ENCODE measurements around the gene IGSF21.

IGSF21 gene

DNA sequence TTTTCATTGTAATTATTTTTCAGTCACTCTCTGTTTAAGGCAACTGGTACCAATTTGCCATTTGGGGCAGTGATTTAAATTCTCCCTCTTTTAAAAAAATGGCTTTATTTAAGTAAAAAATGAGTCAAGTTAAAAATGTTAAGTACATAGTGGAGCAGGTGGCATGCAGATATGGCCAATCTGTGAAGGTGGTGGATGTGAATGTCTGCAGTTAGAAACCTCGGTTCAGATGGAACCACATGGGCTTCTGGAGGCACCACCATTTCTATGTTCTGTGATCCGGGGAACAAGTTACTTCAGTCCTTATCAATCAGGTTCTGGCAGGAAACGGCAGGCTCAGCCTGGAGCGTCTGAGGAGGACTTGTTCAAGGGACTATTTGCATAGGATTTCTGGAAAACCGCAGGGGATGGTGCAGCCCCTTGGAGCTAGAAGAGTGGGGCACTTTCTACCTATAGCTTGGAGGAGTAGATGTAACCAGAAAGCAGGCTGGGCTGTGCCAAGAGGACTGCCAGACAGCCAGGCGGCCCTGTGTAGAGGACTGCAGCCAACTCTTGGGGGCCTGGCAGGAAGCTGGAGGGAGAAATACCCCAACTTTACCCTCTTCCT is 12.3 kb downstream of the IGSF21 start:
- no peak for DNase-seq (ENCODE audit: low spot score)

DNA sequence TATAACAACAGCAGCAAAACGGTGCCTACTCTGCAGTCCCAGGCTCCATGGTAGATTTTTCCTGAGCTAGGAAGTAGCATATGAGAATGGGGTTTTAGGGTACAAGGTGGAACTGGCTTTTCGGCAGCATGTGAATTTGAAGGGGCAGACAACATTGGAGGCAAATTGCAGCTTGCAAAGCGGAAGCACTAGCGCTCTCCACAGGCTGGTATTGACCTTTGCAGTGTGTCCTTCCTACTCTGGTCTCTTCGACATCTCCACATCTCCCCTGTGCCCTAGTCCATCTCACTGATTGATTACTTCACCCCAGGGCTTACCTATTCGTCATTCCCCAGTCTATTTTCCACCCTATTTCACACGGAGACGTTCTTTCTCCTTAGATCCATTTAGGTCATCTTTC is 13.0 kb downstream of the IGSF21 start:
- DNase-seq (ENCODE audit: low spot score), result no peak

DNA sequence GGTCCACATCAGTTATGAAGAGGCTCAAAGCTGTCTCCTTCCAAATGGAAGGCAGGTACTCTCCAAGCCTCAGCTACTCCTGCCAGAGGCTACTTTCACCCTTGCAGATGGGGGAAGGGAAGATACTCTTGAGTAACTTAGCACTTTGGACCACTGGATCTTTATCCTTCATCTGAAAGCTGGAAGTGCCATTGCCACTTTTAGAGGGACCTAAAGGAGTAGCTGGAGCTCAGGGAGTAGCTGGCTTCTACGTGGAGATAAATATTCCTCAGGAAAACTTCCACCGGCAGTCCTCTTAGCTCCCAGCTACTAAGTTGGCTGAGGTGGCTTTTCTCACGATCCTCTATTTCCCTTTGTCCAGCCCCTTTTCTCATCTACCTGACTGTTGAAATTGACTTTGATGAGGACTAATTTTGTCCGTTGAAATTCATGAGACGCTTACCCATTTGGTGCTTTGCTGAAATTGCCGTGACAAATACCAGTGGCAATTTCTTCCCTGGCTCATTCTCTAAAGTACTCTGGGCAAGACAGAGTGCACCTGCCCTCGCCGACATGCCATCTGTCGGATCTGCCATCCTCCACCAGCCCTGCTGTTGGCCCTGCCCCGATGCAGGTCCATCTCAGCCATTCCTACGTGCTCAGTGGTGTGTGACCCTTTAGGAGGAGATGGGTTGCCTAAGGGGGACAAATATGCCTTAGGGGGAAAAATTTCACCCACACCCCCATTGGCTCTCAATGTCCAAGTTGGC is 13.6 kb downstream of the IGSF21 start:
- no peak for DNase-seq (ENCODE audit: low spot score)

DNA sequence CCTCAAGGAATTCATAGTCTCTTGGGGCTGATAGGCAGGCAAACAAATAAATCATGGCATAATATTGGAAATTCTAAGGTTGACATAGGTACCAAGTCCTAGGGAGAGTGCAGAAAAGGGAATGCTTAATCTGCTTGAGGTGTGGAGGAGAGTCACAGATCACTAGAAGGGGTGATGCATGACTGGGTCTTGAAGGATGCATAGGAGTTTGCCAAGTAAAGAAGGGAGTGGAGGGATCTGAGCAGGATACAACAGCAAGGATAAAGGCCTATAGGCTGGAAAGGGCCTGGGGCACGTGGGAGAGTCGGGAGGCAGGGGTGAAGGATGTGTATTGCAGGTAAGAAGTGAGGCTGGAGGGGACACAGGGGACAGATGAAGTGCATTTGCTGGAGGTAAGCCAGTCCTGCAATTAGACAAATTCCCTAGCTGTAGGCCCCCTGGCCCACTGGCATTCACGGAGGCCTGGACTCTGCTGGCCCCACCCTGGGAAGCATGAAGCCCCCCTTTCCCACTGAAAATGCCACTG is 15.9 kb downstream of the IGSF21 start:
- DNase-seq (ENCODE audit: low spot score), result no peak

DNA sequence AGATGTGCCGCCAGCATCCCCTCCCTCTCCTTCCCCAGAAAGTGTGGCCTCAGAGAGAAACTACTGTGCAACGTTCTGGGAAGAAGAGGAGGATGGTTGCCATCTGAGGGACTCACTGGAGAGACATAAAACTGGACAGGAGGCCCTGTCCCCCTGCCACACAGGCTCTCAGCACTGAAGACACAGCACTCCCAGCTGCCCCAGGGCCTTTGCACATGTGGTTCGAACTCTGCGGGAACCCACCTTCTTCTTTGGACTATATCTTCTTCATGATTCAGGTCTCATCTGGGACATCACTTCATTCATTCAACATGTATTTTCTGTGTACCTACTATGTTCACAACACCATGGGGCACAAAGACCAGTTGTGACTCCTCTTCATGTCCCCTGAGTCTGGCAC is 17.4 kb downstream of the IGSF21 start:
- DNase-seq (ENCODE audit: low spot score), result no peak

DNA sequence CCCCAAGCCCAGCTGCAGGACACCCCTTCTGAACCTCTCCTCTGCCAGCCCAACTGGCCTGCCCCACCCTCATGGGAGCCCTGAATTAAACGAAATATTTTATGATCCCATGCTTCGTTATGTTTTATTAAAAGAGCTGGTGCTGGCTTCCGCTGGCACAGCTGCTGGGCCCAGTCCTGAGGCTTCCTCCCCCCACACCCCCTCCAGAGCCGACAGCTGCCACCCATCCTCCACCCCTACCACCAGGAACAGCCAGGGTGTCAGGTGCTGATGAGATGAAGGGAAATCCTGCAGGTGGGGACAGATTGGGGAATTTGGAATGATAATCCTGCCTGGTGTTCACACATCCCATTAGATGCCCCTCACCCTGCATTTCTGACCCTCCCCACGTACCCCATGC is 19.0 kb downstream of the IGSF21 start:
- no peak for DNase-seq (ENCODE audit: low spot score)

DNA sequence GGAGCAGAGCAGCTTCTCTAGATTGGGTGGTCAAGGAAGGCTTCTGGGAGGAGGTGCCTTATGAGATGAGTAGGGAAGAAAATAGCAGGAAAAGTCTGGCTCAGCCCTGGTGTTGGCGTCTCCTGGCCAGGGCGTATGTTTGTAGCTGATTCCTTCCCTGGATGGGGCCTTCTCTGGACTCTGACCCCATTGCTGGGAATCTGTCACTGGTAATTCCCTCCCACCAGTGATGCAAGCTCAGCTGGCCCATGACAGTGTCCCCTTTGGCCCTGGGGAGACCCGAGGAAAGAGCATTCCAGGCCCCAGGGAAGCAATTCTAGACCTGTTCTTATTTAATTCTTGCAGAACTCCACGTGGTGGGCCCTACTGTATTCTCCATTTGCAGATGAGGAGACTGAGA is 20.7 kb downstream of the IGSF21 start:
- DNase-seq (ENCODE audit: low spot score), result no peak

DNA sequence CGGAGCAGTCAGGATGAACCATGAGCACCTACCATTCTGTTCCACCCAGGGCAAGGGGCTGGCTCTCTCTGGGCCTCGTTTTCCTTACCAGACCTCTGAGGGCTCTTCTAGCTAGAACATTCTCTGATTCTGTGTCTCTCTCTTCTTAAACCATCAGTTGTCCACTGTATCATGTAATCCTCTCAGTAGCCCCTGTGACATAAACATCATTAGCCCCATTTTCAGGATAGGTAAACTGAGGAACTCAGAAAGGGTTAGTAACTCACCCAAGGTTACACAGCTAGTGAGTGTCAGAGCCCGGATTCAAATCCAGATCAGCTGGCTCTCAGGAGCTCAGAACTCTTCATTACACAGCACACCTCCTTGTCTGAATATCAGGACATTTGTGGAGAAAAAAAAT is 22.8 kb downstream of the IGSF21 start:
- no peak for DNase-seq (ENCODE audit: low spot score)

DNA sequence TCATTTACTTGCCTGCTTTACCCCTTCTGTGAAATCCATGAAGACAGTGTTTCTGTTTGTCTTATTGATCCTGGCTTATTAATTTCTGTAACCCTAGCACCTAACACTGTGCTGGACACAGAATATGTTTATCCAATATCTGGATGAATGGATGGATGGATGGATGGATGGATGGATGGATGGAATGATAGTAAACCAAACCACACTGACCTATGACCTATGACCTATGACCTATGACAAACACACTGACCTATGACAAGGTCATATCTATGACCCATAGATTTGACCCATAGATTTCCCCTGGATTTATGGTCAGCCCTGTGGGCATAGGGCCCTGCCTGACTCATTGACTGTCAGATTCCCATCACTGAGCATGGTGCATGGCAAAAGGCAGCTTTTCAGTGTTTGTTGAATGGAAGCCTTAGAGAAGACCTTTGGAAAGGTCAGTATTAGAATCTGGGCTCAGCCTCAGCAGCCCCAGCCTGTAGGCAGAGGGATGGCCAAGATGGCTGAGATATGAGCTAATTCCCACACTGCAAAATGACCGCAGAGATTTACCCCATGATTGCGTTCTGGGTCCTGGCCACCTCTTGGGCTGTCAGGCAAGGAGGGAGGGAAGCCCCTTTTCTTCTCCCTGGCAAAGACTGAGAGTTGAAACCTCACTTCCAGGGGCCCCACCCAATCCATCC is 24.6 kb downstream of the IGSF21 start:
- DNase-seq (ENCODE audit: low spot score), result no peak

DNA sequence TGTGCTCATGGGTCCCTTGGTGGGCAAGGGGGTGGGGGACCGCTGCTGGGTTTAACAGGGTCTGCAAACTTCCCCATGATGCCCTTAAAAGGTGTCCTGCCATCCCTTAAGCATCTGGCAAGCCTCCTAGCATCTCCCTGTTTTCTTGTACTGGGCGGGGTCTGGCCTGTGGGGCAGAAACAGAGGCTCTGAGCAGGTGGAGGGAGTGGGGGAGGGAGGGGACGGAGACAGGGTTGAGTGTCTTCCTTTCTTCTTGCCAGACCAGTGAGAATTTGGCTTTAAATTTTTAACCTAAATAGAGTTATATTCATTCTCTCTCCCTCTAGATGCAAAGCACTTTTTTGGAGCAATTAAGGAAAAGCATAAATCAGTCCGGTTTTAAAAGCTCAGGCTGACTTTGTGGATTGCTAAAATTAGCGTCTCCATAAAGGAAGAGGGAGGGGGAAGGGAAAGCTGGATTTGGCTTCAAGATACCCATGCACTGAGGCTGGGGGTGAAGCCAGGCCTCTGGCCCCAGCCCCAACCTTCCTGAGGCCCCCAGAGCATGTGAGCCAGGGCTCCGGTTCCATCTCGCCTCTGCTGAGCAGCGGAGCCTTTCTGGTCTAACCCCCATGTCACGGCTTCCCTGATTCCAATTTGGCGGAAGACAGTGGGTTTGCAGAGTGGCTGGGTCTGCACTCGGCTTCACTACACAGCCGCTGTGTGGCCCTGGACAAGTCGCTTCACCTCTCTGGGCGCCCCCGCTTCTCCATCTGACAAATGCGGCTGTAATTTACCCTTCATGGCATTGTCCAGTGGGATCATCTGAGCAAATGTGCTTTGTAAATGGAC is 25.3 kb downstream of the IGSF21 start:
- no peak for DNase-seq (ENCODE audit: low spot score)

DNA sequence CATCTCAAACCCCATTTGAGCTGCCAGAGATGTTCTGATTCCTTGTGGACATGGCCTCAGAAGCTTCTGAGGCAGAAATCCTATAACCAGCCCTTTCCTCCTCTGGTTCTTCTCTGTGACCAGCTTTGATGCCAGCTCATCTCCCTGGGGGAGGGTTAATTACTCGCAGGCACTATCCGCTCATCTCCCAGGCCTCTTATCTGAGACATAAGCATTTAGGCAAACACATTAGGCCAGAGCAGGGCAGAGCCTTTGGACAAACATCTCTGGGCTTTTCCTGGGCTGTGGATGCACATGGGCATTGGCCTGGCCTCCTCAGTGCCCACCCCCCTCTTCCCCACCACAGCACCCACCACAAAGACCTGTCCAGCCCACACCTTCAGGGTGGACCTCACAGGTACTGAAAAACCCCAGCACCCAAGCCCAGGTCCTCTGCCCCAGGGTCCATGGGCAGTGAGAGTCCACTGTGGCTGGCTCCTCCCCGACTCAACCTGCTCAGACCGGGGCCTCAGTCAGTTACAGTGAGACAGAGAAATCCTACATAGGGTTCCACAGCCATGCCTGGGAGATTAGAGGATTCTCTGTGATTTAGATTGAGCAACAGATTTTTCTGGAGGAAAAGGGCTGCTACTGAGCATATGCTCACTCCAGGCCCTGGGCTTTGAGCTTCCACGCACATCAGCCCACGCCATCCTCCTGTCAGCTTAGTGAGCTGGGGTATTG is 26.9 kb downstream of the IGSF21 start:
- DNase-seq (ENCODE audit: low spot score), result no peak

DNA sequence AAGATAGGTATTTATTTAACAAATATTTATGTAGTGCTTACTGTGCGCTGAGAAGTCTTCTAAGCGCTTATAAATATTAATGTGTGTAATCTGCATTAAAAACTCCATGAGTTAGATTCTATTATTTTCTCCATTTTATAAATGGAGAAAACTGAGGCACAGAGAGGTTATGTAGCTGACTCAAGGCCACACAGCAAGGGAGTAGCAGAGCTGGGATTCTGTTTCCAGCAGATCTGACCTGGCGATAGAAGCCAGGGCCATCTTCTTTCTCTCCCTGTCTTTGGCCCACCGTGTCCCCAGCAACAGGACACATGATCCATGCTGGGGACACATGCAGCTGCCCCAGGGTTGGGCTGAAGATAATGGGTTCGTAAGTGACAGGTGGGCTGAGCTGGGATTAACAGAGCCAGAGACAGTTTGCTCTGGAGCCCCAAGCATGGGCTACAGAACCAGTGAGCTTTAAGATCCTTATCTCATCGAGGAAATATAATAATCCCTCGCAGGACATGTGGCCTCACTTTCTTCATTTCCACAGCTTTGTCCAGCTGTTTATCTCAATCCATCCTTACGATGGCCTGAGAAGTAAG is 30.3 kb downstream of the IGSF21 start:
- DNase-seq (ENCODE audit: low spot score), result no peak

DNA sequence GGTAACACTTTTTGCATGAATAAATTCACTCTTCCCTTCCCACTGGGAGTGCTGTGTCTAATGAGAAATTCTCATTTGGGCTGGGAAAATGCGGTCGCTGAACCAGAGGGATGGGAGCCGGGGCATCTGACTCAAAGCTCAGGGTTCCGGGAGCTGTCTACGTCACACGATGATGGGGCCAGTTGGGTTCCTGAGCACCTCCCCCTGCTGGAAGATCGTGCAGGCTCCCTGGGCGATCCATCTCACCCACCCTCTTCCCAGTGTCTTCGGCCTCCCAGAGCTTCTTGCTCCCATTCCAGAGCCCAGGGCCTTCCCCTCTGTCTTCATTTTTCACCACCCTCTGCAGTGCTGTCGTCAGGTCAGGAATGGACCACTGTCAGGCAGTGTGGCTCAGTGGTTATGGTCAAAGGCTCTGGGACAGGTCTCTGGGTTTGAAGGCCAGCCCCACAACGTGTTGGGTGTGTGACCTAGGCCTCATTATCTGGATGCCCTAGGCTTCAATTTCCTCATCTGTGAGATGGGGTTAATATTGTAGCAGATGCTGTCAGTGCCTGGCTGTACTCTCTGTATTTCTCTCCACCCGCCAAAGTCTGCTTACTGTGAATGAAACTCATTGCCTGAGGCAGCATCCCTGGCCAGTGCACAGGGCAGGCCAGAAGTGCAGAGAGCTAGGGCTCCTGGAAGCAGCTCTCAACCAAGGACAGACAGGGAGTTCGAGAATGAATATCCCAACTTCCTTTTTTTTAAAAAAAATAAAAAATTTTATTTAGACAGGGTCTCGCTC is 31.8 kb downstream of the IGSF21 start:
- no peak for DNase-seq (ENCODE audit: low spot score)

DNA sequence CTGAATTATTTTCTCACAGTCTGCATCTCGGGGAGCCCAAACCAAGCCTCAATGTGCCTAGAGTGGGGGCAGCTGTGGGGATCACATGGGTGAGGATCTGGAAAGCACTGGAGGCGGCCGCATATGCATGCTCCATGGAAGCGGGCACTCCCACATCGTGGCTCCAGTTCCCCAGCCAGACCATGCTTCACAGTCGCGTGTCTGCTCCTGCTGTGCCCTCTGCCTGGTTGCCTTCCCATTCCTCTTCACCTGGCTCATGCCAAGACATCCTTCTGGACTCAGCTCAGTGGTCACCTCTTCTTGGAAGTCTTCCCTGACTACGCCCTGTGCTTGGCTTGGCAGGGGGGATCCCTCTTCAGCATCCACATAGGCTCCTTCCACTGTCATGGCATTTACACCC is 32.8 kb downstream of the IGSF21 start:
- no peak for DNase-seq (ENCODE audit: low spot score)

DNA sequence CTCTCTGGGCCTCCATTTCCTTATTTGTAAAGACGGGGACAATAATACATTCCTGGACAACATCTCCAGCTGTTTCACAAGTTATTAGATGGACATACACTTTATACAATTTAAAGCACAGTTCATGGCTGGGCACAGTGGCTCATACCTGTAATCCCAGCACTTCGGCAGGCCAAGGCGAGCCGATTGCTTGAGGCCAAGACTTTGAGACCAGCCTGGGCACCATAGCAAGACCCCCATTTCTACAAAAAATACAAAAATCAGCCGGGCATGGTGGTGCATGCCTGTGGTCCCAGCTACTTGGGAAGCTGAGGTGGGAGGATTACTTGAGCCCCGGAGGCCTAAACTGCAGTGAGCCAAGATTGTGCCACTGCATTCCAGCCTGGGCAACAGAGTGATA is 34.1 kb downstream of the IGSF21 start:
- no peak for DNase-seq (ENCODE audit: low spot score)

DNA sequence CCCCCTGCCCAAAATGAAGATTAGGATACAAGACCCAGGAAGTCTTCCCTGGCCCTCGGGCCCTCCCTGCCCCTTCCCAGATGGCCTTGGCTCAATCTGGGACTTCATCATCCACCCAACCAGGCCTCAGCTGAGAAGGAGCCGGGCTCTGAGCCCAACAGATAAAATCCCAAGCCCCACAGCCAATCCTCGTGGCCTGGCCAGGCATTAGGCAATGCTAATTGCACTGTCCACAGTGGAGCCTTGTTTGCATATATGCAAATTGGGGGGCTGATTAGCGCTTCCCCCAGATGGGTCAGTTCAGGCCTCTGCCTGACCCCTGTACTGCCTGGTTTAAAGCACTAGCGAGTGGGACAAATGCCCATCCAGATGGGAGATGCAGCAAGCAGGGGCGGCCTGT is 34.9 kb downstream of the IGSF21 start:
- DNase-seq (ENCODE audit: low spot score), result no peak

DNA sequence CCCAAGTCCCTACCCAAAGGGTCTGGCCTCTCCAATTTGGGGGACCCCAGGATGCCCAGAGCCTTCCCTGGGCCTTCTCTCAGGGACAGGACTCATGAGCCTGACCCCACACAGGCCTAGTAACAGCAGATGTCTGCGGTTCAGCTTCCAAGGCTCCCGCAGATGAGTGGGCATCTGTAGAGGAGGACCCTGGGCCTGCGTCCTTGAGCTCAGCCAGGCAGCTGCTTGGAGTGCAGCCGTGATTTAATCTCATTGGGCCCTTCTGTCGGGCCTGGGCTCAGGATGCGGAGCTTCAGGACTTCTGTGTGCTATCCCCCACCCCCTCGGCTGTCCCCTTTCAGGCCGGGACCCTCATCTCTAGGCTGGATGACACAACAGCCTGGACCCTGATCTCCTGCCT is 35.4 kb downstream of the IGSF21 start:
- no peak for DNase-seq (ENCODE audit: low spot score)

DNA sequence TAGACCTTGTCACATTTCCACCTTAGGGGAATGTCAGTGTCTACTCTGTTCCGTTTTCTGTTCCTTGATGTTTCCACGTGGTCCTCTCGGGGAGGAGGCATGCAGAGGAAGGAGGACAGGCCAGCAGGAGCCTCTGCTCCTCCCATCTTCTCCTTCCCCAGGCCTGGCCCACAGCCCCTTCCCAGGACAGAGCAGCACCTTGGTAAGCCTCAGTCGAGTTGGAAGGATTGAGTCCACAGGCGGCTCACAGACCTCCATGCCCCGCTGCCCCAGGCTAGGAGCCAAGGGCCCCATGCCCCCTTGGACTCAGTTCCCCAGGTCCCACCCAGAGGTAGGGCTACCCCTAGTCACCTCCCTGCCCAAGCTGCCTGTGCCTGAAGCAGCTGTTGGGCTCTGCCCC is 36.5 kb downstream of the IGSF21 start:
- no peak for DNase-seq (ENCODE audit: low spot score)

DNA sequence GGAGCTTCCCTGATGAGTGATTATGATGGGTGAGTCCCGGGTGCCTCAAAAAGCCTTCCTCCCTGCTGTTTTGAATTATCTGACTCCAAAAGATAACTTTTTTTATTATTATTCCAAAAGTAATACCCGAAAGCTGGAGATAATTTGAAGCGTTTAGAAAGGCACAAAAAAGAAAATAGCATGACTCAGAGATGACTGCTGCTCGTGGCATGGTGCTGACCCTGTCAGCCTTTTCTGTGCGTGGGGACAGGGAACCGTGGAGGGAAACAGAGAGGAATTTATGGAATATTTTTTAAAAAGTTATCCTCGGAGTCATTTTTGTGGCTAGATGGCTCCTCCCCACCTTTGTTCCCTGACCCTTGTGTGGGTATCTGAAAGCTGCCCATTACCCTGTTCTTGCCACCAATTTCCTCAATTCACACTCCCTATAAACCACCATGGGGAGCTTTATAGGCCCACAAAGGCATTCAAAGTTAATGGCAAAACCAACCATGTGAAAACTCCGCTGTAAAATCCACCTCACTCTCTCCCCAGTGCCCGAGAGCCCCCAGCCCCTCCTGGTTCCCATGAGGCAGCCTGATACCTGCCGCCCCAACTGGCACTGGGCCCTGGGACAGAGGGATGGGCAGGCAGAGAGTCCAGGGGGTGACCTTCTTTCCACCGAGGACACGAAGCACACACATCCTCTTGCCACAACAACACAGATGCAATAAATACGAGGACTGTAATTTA is 37.5 kb downstream of the IGSF21 start:
- DNase-seq (ENCODE audit: low spot score), result no peak
